HepG2 (cell line): ENCODE data around the gene SLC2A2. TPM values are rescaled to one million over a fixed set of nuclear protein-coding genes. Genes with fewer than 3 reads are reported as not detected.
A peak's percentile ranks its signal among the peaks of the same experiment; 100 is the strongest.

ENCODE experiments used
- GPN1 ChIP-seq: sonication (generic); formaldehyde crosslinking; IDR thresholded peaks from 2 replicates; pipeline ENCODE4 v1.5.1; 2020; ENCODE audit warnings: missing genetic modification reagents, borderline replicate concordance
- MAF1 ChIP-seq: sonication (generic); formaldehyde crosslinking; IDR thresholded peaks from 2 replicates; pipeline ENCODE4 v1.5.0; 2020; ENCODE audit warnings: missing genetic modification reagents, borderline replicate concordance
- MYNN ChIP-seq: sonication (generic); formaldehyde crosslinking; IDR thresholded peaks from 2 replicates; pipeline ENCODE4 v1.4.0; 2020; ENCODE audit warnings: mild to moderate bottlenecking, low read depth, missing genetic modification reagents
- SMAD1 ChIP-seq: sonication (generic); formaldehyde crosslinking; IDR thresholded peaks from 2 replicates; pipeline ENCODE4 v1.4.0; 2020; ENCODE audit warnings: missing genetic modification reagents, low read depth, mild to moderate bottlenecking, borderline replicate concordance
- TERF1 ChIP-seq: sonication (generic); formaldehyde crosslinking; IDR thresholded peaks from 2 replicates; pipeline ENCODE4 v1.8.0; 2022; ENCODE audit warnings: mild to moderate bottlenecking, missing genetic modification reagents, moderate library complexity
- TFAP4 ChIP-seq: sonication (generic); IDR thresholded peaks from 2 replicates; pipeline ENCODE4 v1.6.1; 2016; ENCODE audit warnings: low read depth, borderline replicate concordance
- ZFP41 ChIP-seq: sonication (generic); formaldehyde crosslinking; IDR thresholded peaks from 2 replicates; pipeline ENCODE4 v1.4.0; 2020; ENCODE audit warnings: mild to moderate bottlenecking, missing genetic modification reagents, borderline replicate concordance
- ZNF260 ChIP-seq: sonication (generic); formaldehyde crosslinking; IDR thresholded peaks from 2 replicates; pipeline ENCODE4 v1.4.0; 2020; ENCODE audit warnings: missing genetic modification reagents, low read depth, mild to moderate bottlenecking, borderline replicate concordance
- ZNF407 ChIP-seq: sonication (generic); formaldehyde crosslinking; IDR thresholded peaks from one replicate; pipeline ENCODE4 v1.5.1; 2020; ENCODE audit warnings: mild to moderate bottlenecking, missing genetic modification reagents; ENCODE audit errors: not compliant biosample characterization
- ZNF776 ChIP-seq: sonication (generic); formaldehyde crosslinking; IDR thresholded peaks from 2 replicates; pipeline ENCODE4 v1.4.0; 2020; ENCODE audit warnings: mild to moderate bottlenecking, missing genetic modification reagents
- polyA plus RNA-seq, 8 experiments: library from polyadenylated mRNA; depleted of rRNA in 3 of 8; stranded (reverse) in 7 of 8; unstranded in 1 of 8; fragments of >200 nt; fragmentation: Illumina TruSeq in 4 of 8; extraction: Trizol in 4 of 8; gene quantifications; 2 replicates each; pipeline versions ENCODE4 v1.2.1 to v1.2.3, GENCODE V29; 2011 to 2016; ENCODE audit warnings: low read depth in 4 of 8, missing spikeins in 1 of 8, mixed read lengths in 1 of 8; ENCODE audit not compliant: insufficient read depth in 1 of 8
- total RNA-seq, 5 experiments: library from RNA; depleted of rRNA; stranded (reverse); fragments of >200 nt; fragmentation: Illumina TruSeq; extraction: Trizol; gene quantifications; 2 replicates each; pipeline ENCODE4 v1.2.3, GENCODE V29; 2016; ENCODE audit warnings: low read depth in 1 of 5

Gene SLC2A2
- total and polyA plus RNA-seq, 2 of the 13 experiments (the other 11 are each of a cell fraction or from before 2014, with no cell fraction given), result 19.5 to 23.2 TPM

- no peak for TF ChIP-seq GPN1 (CRISPR knock-in tag)
- TF ChIP-seq SMAD1 (CRISPR knock-in tag), result no peak
- no peak for TF ChIP-seq ZNF260
- no peak for TF ChIP-seq MAF1 (CRISPR knock-in tag)
- no peak for TF ChIP-seq ZNF407
- TF ChIP-seq TERF1, result no peak
- no peak for TF ChIP-seq ZNF776 (CRISPR knock-in tag)
- TF ChIP-seq MYNN (CRISPR knock-in tag), result no peak
- TF ChIP-seq TFAP4, result peak; percentile 32; the same call in 1 of the 2 replicates
- TF ChIP-seq ZFP41 (CRISPR knock-in tag), result no peak
Observed at GRCh38 chr3:171013822-171014748, 12.4 kb downstream of the SLC2A2 start (continued).
